GM21786 (cell line): ENCODE measurements around the gene MGAT3.

ENCODE experiments used
- ATAC-seq: cut with Tn5 transposase; IDR thresholded peaks from one replicate; pipeline ENCODE4 v1.9.1; 2021; ENCODE audit not compliant: unreplicated experiment

The MGAT3 gene

GRCh38 chr22:39427751-39428596 lies 28.8 kb upstream of the MGAT3 start:
- no peak for ATAC-seq

- no peak for ATAC-seq
Measured at GRCh38 chr22:39428597-39429071, 28.2 kb upstream of the MGAT3 start.

GRCh38 chr22:39429186-39429585 lies 27.6 kb upstream of the MGAT3 start:
- no peak for ATAC-seq

- ATAC-seq: no peak
Measured at GRCh38 chr22:39429916-39430575, 26.8 kb upstream of the MGAT3 start.

GRCh38 chr22:39430576-39431150 lies 26.1 kb upstream of the MGAT3 start:
- ATAC-seq: no peak

- no peak for ATAC-seq
Measured at GRCh38 chr22:39431216-39431801, 25.5 kb upstream of the MGAT3 start.

- no peak for ATAC-seq
Measured at GRCh38 chr22:39431821-39432251, 25.0 kb upstream of the MGAT3 start.

GRCh38 chr22:39432361-39432811 lies 24.4 kb upstream of the MGAT3 start:
- no peak for ATAC-seq

GRCh38 chr22:39433476-39434242 lies 23.2 kb upstream of the MGAT3 start:
- no peak for ATAC-seq

- ATAC-seq: no peak
Measured at GRCh38 chr22:39434243-39434653, 22.6 kb upstream of the MGAT3 start.

- ATAC-seq: no peak
Measured at GRCh38 chr22:39434721-39435120, 22.1 kb upstream of the MGAT3 start.

GRCh38 chr22:39435616-39436015 lies 21.2 kb upstream of the MGAT3 start:
- ATAC-seq: no peak

- no peak for ATAC-seq
Measured at GRCh38 chr22:39437791-39438704, 18.8 kb upstream of the MGAT3 start.

GRCh38 chr22:39439170-39439569 lies 17.6 kb upstream of the MGAT3 start:
- ATAC-seq: no peak

- ATAC-seq: no peak
Measured at GRCh38 chr22:39443398-39443797, 13.4 kb upstream of the MGAT3 start.

GRCh38 chr22:39444247-39444800 lies 12.5 kb upstream of the MGAT3 start:
- ATAC-seq: no peak

GRCh38 chr22:39444937-39445465 lies 11.8 kb upstream of the MGAT3 start:
- no peak for ATAC-seq

- no peak for ATAC-seq
Measured at GRCh38 chr22:39445678-39446077, 11.1 kb upstream of the MGAT3 start.

GRCh38 chr22:39446239-39446721 lies 10.5 kb upstream of the MGAT3 start:
- ATAC-seq: peak; percentile 27
